Islet of Langerhans (tissue), 1 donor: ENCODE measurements around the gene ZNF549.

Source experiments
- FAIRE-seq: peaks from one replicate; lab custom pipeline; 2011; peaks lifted over from hg19 to GRCh38; lab: Jason Lieb, UNC

The ZNF549 gene

GRCh38 chr19:57566396-57567265 is 39.5 kb downstream of the ZNF549 start:
- FAIRE-seq: no peak

GRCh38 chr19:57570707-57571106 is 43.6 kb downstream of the ZNF549 start:
- no peak for FAIRE-seq

- FAIRE-seq: no peak
Measured at GRCh38 chr19:57572415-57572947, 45.3 kb downstream of the ZNF549 start.

- no peak for FAIRE-seq
Measured at GRCh38 chr19:57576661-57577060, 49.5 kb downstream of the ZNF549 start.

- FAIRE-seq: peak; percentile 98
Measured at GRCh38 chr19:57578487-57579205, 51.5 kb downstream of the ZNF549 start, which contains the start of gene ZNF416. Gene ZNF416 (minus strand): TSS chr19:57578911. CDS start chr19:57578704, 207 bp downstream.

- FAIRE-seq: no peak
Measured at GRCh38 chr19:57583104-57583520, 56.0 kb downstream of the ZNF549 start.

GRCh38 chr19:57583521-57584416 is 56.6 kb downstream of the ZNF549 start, which contains the start of gene ZIK1:
Gene ZIK1 (plus strand): TSS chr19:57584145. CDS start chr19:57584357, 212 bp downstream.
- peak; percentile 90 for FAIRE-seq

- FAIRE-seq: no peak
Measured at GRCh38 chr19:57587529-57587928, 60.4 kb downstream of the ZNF549 start.

- FAIRE-seq: no peak
Measured at GRCh38 chr19:57599377-57599760, 72.2 kb downstream of the ZNF549 start.

GRCh38 chr19:57599761-57600383 is 72.7 kb downstream of the ZNF549 start, which contains the start of gene ZNF530:
Gene ZNF530 (plus strand): TSS chr19:57599885. CDS start chr19:57604346, 4,461 bp downstream.
- peak; percentile 96 for FAIRE-seq

GRCh38 chr19:57606931-57607330 is 79.8 kb downstream of the ZNF549 start:
- no peak for FAIRE-seq
